Daoy (cell line): ENCODE results near the gene CHN2. TPM values are rescaled to one million over a fixed set of nuclear protein-coding genes. Genes with fewer than 3 reads are reported as not detected.

ENCODE experiments used
- DNase-seq: peaks from one replicate; pipeline ENCODE4 v3.0.0-alpha.2; 2015; ENCODE audit warnings: low read depth
- total RNA-seq: library from RNA; depleted of rRNA; stranded (reverse); fragments of >200 nt; shearing (Covaris generic); gene quantifications from 2 replicates; pipeline ENCODE4 v1.2.3, GENCODE V29; 2014

The CHN2 gene
- total RNA-seq, 1 experiment from 2014 or later, result 19.8 TPM

DNA sequence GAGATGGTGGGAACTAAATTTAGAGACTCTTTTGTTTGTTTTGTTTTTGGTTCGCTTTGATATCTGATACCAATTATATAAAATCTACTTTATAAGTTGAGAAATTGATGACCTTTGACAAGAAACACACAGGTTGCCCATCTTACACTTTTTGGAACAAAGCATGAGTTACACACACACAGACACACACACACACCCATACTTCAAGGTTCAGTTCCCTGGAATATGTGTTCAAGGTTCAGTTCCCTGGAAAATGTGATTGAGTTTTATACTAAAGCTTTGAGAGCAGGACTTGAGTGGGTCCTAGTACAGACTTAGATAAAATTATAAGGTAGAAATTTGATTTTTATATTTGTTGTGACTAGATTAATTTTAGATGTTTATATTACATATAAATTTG, 234.8 kb downstream of the CHN2 start:
- DNase-seq, result no peak

DNA sequence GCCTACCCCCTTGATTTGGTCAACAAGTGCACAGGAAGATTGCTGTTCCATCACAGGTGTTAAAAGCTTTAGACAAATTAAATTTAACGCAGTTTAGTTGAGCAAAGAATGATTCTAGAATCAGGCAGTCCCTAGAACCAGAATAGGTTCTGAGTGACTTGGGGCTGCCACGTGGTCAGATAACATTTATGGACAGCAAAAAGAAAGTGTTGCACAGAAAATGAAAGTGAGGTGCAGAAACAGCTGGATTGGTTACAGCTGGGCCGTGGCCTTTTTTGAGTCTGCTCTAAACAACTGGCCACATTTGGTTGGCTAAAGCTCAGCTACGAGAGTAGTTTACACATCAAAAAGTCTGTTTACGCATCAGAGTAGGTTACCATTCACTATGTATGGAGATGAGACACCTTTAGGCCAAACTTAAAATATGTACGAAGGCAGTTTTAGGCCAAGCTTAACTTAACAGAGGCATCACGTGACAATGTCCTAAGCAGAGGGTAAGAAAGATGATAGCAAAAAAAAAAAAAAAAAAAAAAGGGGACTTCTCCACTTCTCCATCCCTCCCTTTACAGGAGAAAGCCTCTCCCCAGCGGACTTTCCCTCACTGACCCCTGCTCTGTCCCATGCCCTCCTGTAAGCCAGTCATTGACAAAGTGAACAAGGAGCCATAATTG, 235.8 kb downstream of the CHN2 start:
- DNase-seq, result no peak

DNA sequence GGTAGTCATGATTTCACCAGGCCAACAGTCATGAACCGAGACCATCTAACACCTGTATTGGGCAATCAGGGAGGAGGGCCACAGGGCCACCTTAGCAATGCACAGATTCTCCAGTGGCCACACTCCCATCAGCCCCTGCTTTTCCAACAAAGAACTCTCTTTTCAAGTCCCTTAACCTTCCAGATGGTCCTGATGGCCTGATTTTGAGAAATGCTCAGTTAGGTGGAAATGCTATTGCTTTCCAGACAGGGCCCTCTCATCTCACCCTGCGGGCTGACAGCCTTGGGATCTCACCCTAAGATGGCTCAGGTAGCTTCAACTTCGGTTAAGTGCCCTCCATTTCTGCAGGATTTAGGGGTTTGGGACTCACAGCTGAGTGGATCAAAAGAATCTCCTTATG, 237.1 kb downstream of the CHN2 start:
- DNase-seq, result no peak

DNA sequence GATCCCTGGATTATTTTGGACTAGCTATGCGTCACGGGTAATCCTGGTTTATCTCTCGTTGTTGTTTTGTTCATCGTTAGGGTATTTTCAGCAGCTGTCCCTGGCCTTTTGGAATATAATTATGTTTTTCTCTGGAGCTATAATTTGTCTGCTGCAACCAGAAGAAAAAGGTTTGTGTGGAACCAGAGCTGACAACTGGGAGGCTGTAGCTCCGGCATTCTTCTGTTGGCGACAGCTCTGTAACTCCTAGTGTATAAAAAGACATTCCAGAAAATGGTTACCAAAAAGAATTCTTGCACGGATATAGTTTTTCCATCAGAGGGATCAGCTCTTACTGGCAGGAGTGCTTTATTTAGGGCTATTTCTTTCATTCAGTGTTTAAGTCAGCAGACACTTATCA, 238.1 kb downstream of the CHN2 start:
- no peak for DNase-seq

DNA sequence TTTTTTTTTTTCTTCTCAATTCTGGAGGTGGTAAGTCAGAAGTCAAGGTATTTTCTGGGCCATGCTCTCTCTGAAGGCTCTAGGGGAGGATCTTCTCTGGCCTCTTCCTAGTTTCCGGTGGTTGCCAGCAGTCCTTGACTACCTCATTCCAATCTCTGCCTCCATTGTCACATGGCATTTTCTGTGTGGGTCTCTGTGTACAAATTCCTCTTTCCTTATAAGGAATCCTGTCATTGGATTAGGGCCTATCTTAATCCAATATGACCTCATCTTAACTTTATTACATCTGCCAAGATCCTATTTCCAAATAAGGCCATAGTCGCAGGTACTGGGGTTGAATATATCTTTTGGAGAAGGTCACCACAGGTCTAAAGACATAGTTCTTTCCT, 239.8 kb downstream of the CHN2 start:
- no peak for DNase-seq

DNA sequence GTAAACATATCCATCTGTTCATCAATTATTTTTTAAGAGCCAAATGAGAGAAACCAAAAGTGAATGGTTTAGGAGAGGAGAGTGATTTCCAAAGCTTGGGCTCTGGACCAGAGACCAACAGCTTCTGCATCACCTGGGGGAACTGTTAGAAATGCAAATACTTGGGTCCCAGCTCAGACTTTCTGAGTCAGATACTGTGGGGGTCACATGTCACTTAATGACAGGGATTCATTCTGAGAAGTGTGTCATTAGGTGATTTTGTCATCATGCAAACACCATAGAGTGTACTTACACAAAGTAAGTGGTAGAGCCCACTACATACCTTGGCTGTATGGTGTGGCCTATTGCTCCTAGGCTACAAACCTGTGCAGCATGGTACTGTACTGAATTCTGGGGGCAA, 240.6 kb downstream of the CHN2 start:
- no peak for DNase-seq

DNA sequence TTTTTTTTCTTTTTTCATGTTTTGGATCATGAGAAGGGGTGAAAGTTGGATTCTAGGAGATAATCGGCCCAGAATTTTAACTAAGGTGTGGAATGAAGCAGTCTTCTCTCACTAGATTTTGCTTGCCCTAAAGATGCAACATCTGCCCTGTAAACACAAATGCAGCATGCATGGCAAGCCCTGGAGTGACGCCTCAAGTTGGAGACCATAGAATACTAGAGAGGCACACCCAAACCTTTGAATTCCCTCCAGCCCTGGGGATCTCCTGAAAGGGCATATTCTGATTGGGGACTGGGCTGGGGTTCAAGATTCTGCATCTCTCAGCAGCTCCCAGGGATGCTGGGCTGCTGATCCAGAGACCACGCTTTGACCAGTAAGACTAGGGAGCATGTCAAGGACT, 241.3 kb downstream of the CHN2 start:
- no peak for DNase-seq

DNA sequence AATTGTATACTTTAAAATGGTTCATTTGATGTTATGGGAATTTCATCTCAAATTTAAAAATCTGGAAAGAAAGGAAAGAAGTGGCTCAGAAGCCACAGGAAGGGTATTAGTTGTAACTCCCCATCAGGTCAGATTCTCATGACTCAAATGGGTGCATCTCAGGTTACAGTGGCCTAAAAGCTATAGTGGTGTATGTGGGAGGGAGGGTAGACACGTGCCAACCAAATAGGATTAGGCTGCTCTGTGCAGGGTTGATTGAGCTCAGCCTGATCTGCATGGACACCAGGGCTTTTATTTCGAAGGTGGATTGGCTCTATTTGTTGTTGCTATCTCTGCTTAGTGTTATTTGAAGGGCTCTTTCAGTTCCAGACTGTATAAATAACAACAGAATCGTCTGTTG, 247.6 kb downstream of the CHN2 start:
- peak; percentile 83 for DNase-seq

DNA sequence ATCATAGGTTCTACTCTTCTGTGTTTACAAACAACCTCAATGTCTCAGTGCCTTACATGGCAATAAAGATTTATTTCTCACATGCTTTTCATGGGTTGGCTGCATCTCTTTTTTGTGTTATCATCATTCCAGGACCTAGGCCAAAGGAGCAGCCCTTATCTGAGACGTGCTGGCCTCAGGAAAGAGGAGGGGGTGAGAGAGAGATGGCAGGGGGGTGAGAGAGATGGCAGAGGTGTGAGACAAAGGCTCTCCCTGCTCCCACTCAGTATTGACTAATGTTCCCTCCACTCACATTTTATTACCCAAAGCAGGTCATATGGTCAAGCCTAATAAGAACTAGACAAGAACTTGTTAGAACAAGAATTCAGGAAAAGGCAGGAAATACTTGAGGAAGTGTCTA, 249.0 kb downstream of the CHN2 start:
- no peak for DNase-seq

DNA sequence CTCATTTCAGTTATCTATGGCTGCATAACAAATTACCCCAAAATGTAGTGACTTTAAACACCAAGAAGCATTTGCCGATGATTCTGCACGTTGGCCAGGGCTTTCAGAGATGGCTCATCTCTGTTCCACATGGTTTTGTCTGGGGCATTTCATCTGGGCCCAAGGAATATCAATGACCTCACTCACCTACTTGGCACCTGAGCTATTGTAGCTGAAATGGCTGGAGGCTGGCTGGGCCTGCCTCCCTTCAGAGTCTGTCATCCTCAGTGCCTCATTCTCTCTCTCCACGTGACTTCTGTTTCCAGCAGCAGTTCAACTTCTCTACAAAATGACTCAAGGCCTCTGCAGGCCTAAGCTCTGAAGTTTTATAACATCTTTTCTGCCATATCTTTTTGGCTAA, 249.7 kb downstream of the CHN2 start:
- no peak for DNase-seq

DNA sequence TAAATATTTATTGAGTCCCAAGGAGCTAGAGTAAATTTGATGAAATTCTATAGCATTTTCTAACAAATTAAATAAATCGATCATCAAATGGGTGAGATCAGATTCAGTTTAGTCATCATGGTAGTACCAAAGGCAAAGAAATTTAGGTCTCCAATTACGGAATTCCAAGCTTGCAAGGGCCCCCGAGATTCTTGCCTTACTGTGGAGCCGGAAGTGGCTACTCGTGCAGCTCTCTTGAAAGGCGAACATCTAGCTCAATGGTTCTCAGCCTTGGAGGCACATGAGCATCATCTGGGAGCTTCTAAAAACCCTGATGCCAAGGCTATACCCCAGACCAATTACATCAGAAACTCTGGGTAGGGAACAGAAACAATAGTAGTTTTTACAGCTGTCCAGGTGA, 251.2 kb downstream of the CHN2 start:
- no peak for DNase-seq

DNA sequence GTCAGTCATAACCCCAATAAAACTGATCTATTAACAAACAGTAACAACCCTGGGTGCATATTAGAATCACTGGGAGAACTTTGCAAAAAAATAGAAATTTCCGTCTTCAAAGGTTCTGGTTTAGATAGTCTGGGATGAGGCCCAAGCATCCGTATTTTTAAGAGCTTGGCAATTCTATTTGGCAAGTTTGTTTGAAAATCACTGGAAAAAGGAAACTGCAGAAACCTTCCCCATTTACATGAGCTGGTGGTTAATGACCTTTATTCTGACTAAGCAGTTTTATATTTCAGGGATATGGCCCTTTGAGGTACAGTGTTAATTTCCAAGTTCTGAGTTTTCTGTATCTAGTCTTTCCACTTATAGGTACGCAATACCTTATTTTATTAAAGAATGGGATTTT, 253.3 kb downstream of the CHN2 start:
- DNase-seq, result no peak

DNA sequence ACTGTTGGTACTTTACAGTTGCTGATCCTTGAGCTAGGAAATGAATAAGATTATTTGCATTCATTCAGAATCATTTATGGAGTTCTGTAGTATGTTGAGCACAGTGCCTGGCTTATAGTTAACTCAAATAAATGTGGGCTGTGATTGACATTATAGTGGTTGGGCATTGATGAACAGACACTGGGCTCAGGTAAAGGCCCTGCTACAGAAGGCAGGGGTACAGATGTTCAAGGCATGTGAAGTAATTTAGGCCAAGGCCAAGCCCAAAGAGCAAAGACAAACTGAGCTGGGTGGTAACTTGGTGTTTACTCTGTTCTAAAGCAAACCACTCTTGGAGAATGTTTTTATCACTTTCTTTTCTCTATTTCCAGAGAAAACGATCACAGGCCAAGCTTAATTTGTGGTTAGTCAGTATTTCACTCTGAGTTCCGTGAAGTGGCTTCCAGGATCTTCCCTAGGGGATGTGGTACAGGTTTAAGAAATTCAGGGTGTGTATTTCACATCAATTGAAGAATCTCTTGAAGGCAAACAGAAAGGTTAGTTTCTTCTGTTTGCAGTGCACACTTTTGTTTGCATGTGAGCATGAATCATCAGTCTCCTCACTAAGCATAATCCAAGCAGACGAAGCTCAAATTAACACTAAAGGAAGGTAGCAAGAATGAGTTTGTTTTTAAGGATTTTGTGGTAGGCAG, 255.1 kb downstream of the CHN2 start:
- DNase-seq, result no peak

DNA sequence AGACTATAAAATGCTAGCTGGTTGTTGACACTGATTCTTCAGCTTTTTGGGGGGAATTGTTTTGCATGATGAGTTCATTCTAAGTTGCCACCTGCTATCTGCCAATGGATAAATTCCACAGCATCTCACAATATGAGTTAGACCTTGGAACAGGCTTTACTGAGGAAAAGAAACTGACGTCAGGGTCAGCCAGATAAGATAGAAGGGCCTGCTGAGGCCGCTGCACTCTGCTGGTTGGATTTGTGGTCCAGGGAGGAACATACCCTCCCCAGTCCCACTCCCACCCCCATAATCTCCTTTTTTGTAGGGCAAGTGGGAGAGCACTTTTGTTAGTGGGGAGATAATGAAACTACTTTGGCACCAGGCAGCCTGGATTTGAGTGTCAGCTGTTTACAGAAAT, 258.4 kb downstream of the CHN2 start:
- no peak for DNase-seq

DNA sequence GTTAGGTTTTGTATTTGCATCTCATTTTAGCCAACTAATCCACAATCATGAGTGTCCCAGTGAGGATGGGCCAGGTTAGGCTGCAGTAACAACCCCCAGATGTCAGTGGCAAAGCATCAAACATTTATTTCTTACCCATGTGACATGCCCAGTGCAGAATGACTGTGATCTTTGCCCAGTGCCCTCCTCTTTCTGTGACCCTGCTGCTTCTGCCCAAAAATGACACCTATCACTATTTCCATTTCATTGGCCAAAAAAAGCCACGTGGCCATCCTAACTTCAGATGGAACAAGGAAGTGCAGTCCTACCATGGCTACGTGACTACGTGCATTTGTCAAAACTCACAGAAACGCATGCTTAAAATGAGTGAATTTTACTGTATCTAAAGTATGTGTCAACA, 259.9 kb downstream of the CHN2 start:
- DNase-seq, result no peak

DNA sequence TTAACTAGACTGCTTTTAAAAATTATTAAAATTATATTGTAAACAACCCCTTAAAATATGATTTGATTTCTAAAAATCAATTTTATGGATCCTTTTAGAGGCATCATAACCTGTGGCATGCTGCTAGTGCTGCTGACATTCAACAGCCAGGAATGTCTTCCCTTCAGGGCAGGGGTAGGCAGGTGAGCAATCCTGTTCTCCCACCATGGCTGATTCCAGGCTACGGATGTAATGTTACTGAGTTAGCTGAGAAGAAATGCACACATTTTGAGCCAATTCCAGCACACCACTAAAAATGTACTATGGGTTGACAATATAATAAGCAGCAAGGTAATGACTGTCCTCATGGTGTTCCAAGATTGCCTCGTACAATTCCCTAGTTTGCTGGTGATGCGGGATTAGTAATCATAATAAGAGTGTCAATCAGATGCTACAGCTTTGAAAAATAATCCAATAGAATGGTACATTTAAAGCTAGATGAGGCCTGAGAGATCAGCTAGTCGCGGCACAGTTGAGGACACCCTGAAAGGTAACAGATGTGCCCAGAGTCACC, 260.4 kb downstream of the CHN2 start:
- DNase-seq, result no peak

DNA sequence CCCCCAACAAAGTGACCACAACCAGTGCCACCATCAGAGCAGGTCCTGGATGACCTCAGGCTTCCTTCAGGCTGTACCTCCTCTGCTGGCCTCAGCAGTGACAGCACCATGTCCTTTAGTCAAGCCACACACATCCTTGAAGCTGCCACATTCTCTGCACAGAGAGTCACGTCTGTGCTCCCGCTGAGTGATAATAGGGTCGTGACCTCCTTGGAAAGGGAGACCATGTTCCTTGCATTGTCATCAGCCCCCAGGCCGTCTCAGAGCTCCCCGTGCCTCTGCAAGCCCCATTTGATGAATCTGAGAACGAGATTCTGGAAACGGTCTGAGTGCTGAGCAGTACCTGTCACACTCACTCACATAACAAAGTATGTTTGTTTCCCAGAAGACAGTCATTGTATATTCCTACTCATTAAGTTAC, 262.6 kb downstream of the CHN2 start:
- DNase-seq, result peak; percentile 25

DNA sequence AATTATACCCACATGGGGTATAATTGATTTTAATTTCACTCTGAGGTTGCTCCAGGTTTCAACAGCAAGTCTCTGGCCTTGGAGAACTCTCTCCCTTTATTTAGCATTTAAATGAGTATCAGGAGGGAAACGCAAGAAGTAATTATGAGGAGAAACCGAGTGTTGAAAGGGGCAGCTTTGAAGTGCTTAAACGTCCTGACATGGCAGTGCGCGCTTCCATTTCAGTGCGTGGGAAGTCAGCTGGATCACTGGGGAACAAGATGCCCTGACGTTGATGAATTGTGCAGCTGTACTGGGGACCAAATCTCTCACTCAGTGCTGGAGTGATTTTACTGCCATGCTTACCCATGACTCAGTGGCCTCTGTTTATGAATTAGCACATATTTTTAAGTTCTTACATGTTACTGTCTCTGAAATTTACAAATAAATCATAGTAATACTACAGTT, 263.0 kb downstream of the CHN2 start:
- DNase-seq, result peak; percentile 25

DNA sequence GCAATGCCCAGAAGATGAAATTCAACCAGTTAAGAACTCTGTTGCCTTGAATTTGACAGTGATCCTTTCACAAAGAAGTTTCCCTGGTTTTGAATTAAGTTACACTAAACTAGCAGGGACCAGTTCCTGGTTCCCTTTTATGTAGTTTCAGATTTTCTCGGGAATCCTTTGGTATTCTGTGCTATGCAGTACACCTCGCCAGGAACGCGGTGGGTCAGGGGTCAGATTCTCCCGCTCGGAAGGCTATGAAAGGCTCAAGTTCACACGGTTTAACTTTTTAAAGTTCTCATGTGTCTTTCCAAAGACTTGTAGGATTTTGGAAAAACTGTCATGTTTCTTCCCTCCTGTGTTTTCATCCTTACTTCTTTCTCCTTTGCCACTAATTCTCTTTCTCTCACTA, 264.4 kb downstream of the CHN2 start:
- DNase-seq, result no peak

DNA sequence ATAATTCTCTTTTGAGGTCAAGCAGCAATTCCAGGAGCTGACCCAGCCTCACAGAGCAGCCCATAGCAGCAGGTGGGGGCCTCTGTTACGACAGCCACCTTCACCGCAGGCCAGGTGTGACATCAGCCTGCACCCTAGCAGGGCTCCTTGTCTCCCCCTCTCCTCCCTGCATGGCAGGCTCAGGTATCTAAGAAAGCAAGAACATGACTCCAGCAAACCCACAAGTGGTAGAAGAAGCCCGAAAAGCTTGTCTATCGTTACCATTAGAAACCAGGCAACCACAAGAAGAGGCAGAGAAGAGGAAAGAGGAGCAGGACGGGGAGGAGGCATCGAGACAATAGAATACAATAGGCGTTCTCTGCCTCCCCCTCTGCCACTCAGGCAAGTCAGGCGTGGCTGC, 265.0 kb downstream of the CHN2 start:
- DNase-seq, result no peak

DNA sequence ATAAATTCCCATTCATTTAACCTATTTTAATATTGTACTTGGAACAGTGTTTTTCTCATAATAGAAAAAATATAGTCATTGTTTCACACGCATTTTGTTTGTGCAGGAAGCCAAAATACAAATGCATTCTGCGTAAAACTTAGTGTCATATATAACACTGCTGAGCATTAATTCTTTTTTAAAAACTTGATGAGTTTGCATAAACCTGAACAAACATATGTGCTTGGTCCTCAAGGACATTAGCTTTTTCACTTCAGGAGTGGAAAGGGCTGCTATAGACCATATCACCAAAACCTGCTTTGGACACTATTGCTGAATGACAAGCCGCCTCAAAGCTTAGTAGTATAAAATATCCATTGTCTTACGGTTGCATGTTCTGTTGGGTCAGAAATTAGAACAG, 267.4 kb downstream of the CHN2 start:
- DNase-seq, result no peak

DNA sequence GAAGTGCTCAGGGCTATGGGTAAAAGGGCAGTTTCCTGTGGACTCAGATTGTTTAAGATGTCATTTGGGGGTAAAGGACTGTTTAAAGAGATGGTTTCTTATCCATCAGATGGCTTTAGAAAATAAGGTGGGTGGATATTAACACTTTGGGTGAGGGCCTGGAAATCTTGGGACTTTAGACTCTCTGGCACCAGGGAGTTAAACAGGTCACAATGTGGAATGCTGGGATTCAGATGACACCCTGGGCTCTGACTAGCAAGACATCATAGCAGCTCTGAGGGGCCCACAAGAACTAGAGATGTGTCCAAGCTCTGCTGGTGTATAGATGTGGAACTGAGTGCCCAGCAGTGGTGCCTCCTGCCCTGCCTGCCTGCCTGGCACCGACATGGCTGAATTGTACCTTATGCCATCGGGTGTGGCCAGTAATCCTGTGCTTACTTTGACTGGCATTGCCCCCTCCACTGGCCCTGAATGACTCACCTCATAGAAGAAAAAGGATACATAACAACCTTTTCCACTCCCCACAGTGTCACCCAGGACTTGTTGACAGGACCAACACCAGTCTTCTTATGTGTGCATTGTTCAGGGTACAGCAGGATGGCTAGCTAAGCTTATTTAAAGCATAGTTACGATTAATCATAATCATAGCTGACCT, 269.1 kb downstream of the CHN2 start:
- no peak for DNase-seq

DNA sequence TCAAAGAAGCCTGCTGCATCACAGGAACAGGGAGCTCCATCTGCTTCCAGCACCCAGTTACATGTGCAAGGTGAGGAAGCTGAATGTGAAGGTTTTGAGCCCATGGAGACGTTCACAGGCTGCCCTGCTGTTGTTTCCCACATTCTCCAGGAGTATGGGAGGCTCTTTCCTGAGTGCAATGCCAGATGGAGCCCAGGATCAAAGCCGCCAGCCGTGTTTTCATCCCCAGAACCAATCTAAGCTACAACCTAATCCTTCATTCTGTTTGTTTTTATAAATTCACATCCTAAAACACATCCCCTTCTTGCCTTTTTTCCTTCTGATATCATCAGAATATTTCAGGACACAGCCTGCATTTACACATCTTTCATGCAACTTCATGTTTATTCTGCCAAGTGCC, 270.2 kb downstream of the CHN2 start:
- DNase-seq, result no peak
